ENCODE measurements around the gene SASH1.

DNA sequence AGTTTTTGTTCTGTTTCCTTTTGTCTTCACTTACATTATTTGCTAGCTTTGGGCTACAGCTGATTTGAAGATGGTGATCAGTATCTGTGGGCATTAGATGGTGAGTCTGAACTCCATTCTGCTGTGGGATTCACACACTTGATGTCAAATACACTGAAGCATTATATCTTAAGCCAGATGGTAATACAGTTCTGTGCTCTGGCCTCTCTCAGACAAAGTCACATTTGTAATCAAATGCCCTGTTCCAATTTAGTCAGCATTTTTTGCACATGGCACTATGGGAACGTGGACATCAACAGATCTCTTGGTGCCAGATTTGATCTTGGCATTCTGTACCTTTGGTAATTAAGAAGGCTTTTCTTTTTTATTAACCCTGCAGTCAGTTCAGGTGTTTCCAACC, 56.0 kb downstream of the SASH1 start:
- TF ChIP-seq, protein P1, sequence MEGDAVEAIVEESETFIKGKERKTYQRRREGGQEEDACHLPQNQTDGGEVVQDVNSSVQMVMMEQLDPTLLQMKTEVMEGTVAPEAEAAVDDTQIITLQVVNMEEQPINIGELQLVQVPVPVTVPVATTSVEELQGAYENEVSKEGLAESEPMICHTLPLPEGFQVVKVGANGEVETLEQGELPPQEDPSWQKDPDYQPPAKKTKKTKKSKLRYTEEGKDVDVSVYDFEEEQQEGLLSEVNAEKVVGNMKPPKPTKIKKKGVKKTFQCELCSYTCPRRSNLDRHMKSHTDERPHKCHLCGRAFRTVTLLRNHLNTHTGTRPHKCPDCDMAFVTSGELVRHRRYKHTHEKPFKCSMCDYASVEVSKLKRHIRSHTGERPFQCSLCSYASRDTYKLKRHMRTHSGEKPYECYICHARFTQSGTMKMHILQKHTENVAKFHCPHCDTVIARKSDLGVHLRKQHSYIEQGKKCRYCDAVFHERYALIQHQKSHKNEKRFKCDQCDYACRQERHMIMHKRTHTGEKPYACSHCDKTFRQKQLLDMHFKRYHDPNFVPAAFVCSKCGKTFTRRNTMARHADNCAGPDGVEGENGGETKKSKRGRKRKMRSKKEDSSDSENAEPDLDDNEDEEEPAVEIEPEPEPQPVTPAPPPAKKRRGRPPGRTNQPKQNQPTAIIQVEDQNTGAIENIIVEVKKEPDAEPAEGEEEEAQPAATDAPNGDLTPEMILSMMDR (IDR thresholded peaks at IDR 0.05) = no peak
- TF ChIP-seq POLR2AphosphoS5 (IDR thresholded peaks at IDR 0.05) (no peak), POLR2A (IDR thresholded peaks at IDR 0.05) (no peak)
